ENCODE data around the gene SLC12A7.

SLC12A7 gene

GRCh38 chr5:1124205-1125029 lies 12.6 kb upstream of the SLC12A7 start:
- TF ChIP-seq FOXP2 (optimal IDR thresholded peaks at IDR 0.05; ENCODE audit: borderline replicate concordance, extremely low read depth, extremely low read length, insufficient read depth) (no peak), POLR2AphosphoS5 (IDR thresholded peaks at IDR 0.05; ENCODE audit: low read depth, low read length) (no peak), TAF1 (IDR thresholded peaks at IDR 0.05; ENCODE audit: borderline replicate concordance, insufficient read depth, low read length) (no peak), SIN3A (IDR thresholded peaks at IDR 0.05; ENCODE audit: borderline replicate concordance, insufficient read depth, low read length) (no peak), REST (IDR thresholded peaks at IDR 0.05; ENCODE audit: insufficient read depth in 1 of 2, low read depth in 2 of 2, low read length in 2 of 2) (no peak)

GRCh38 chr5:1123418-1124147 lies 11.7 kb upstream of the SLC12A7 start:
- TF ChIP-seq POLR2AphosphoS5 (IDR thresholded peaks at IDR 0.05; ENCODE audit: low read depth, low read length) (no peak), TAF1 (IDR thresholded peaks at IDR 0.05; ENCODE audit: borderline replicate concordance, insufficient read depth, low read length) (no peak), SIN3A (IDR thresholded peaks at IDR 0.05; ENCODE audit: borderline replicate concordance, insufficient read depth, low read length) (no peak), FOXP2 (optimal IDR thresholded peaks at IDR 0.05; ENCODE audit: borderline replicate concordance, extremely low read depth, extremely low read length, insufficient read depth) (no peak), REST (IDR thresholded peaks at IDR 0.05; ENCODE audit: insufficient read depth in 1 of 2, low read depth in 2 of 2, low read length in 2 of 2) (no peak)

GRCh38 chr5:1122511-1123294 lies 10.8 kb upstream of the SLC12A7 start:
- TF ChIP-seq SIN3A (IDR thresholded peaks at IDR 0.05; ENCODE audit: borderline replicate concordance, insufficient read depth, low read length) (no peak), FOXP2 (optimal IDR thresholded peaks at IDR 0.05; ENCODE audit: borderline replicate concordance, extremely low read depth, extremely low read length, insufficient read depth) (no peak), TAF1 (IDR thresholded peaks at IDR 0.05; ENCODE audit: borderline replicate concordance, insufficient read depth, low read length) (no peak), POLR2AphosphoS5 (IDR thresholded peaks at IDR 0.05; ENCODE audit: low read depth, low read length) (no peak), REST (IDR thresholded peaks at IDR 0.05; ENCODE audit: insufficient read depth in 1 of 2, low read depth in 2 of 2, low read length in 2 of 2) (no peak)

GRCh38 chr5:1121891-1122290 lies 10.0 kb upstream of the SLC12A7 start:
- no peak for TF ChIP-seq REST (IDR thresholded peaks at IDR 0.05; ENCODE audit: insufficient read depth in 1 of 2, low read depth in 2 of 2, low read length in 2 of 2)
- no peak for TF ChIP-seq TAF1 (IDR thresholded peaks at IDR 0.05; ENCODE audit: borderline replicate concordance, insufficient read depth, low read length)
- no peak for TF ChIP-seq POLR2AphosphoS5 (IDR thresholded peaks at IDR 0.05; ENCODE audit: low read depth, low read length)

Measured in PFSK-1 (cell line).